ELR (cell line): Measurements from ENCODE around the gene PROP1.
"Not testable (repeated sequence)": the region's sequence is repeated elsewhere in the genome, so short reads cannot be mapped to it uniquely, and the experiment has no call there.

Experiments
- DNase-seq: peaks from one replicate; pipeline ENCODE4 v3.0.0-alpha.2; 2015; ENCODE audit warnings: low read depth

Gene PROP1

DNA sequence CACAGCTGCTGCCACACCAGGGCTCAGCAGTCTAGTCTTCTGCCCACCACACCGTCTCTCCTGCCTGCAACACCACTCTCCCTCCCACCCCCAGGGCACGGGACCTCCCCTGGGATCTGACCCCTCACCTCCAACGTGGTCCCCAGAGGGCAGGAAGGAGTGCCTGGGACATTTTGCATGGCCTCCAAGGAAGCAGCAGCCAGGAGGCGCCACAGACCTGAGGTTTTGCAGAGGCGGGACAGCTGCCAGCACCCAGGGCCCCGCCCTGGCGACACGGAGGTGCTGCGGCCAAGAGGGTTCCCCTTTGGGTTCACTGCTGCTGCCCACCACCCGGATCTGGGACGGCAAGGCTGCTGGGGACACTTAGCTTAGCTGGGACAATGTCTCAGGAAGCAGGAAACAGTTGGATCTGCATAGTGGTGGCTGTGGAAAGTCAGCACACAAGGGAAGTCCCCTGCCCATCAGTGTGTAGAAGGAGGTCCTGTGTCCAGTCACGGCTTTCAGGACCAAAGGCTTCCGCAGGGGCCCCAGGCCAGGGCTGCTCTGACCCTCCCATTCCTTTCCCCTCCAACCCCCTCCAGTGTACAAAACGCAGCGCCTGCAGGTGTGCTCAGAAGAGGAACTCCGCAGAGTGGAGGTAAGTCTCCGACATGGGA, 13.8 kb downstream of the PROP1 start:
- DNase-seq: no peak

DNA sequence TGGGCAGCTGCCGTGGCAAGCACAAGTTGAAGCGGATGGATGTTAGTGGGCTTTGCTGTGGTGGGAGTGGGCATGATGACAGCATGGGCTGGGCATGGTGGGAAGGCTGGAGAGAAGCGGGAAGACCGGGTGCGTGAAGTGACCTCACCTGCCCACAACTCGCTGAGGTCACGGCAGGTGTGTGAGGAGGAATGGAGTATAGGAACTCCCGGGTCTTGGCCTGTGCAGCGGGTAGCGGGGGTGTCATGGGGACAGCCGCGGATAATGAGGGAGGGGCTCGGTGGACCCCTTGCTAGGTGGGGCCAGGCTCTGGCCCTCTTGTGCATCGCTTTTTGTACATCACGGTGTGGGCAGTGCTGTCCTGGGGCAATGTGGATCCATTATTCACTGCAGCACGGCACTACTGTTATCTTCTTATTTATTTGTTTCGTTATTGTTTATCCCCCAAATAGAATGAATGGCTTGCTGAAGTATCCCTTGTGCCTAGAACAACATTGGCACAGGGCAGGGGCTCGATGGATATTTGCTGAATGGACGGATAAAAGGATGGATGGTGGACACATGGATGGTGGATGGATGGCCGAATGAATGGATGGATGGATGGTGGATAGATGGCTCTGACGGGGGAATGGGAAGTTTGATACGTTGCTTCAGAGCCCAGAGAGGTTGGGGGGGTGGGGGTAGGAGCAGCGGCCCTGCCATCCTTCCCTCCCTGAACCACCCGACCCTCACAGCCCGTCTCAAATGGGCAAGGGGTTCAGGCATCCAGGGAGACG, 14.6 kb downstream of the PROP1 start:
- no peak for DNase-seq

DNA sequence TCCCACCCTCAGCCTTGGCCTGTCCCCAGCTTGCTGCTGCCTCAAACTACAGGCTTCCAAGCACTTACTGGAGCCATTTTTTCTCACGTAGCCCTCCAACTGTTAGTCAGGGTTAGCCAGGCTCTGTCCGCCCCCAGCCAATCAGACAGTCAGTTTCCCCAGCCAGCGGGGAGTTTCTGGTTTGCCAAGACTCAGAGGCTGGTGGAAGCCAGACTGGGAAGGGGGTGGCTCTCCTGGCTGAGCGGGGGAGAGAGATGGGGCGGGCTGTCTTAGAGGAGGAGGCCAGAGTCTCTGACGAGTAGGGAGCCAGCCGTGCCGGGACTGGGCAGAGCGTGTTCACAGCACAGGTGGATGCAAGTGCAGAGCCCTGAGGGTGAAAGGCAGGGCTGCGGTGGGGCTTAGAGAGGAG, 15.3 kb downstream of the PROP1 start:
- peak; percentile 6 for DNase-seq

DNA sequence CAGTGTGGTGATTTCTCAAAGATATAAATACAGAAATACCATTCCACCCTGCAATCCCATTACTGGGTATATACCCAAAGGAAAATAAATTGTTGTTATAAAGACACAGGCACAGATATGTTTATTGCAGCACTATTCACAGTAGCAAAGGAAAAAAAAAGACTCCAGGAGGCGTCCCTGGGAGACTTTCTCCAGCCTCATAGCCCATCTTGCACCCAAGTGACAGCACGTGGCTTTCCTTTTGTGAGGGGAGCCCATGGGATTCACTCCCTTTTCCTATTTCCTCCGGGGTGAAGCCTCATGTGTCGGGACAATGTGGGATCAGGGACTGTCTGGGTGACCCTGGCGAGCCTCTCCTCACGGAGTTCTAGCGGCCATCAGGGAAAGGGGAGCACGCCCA, 18.4 kb downstream of the PROP1 start:
- DNase-seq: not testable (repeated sequence)

DNA sequence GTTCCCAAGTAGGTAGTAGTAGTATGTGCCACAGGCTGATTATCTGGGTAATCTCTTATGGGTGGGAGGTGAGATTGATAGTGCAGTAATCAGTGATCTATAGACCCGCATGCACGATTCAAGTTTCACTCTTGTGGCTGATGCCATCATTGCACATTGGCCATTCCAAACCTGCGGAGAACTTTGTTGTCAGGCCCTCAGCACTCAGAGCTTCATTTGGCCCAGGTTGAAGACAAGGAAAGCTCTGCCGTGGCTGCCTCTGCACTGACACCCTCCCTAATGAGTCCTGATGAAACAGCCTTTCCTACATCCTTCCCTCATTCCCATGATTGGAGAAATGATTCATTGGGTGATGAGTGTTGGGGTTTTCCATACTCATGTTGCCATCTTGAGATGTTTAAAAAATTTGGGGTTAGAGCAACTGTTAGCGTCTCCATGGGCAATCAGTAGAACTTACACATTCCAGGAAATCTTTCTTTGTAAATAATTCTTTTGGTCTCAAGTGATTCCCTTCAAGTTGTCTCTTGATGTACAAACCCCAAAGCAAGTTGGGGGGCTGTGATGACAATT, 22.9 kb downstream of the PROP1 start:
- DNase-seq: no peak

DNA sequence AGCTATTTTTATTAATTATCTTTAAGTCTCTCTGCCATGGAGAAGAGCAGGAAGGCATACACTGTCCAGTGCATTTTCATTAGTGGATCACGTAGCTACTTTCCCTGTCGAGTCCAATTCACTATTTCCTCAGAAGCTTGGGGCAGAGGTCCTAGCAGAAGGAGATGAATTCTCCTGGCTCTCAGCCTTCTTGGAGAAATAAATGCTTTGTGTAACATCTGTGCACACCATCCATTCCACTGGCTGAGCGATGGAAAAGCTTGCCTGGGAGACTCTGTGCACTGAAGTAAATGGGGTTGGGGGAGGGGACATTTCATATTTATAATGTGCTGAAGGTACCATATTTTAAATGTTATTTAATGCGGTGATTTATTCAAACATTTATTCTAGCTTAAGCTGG, 23.4 kb downstream of the PROP1 start:
- no peak for DNase-seq

DNA sequence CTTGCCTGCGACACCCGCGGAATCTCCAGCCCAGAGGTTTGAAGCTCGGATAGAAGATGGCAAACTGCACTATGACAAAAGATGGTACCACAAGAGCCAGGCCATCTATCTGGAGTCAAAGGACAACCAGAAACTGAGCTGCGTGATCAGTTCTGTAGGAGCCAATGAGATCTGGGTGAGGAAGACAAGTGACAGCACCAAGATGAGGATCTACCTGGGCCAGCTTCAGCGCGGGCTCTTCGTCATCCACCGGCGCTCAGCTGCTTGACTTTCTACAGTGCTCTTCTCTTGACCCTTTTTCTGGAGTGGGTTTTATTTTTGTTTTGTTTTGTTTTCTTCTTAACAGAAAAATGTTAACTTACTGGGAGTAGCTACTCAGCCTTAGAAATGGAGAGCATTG, 24.0 kb downstream of the PROP1 start:
- not testable (repeated sequence) for DNase-seq

DNA sequence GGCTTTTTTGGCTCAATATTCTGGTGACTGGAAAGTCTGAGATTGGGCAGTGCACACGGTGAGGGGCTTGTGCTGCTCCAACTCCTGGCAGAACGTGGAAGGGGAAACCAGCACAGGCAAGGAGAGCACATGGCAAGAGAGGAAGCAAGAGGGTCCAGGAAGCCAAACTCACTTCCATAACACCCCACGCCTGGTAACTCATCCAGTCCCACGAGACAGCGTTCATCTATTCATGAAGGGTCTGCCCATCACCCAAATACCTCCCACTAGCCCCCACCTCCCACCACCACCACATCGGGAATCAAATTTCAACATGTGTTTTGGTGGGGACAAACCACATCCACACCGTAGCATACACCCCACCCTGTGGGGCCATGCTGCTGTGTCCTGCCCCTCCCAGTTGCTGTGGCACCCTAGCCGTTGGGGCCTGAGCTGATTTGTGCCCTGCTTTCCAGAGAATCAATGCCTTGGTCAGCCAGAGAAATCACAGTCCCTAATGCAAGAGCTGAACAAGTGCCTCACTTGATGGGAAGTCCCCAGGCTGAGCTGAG, 27.3 kb downstream of the PROP1 start:
- no peak for DNase-seq

DNA sequence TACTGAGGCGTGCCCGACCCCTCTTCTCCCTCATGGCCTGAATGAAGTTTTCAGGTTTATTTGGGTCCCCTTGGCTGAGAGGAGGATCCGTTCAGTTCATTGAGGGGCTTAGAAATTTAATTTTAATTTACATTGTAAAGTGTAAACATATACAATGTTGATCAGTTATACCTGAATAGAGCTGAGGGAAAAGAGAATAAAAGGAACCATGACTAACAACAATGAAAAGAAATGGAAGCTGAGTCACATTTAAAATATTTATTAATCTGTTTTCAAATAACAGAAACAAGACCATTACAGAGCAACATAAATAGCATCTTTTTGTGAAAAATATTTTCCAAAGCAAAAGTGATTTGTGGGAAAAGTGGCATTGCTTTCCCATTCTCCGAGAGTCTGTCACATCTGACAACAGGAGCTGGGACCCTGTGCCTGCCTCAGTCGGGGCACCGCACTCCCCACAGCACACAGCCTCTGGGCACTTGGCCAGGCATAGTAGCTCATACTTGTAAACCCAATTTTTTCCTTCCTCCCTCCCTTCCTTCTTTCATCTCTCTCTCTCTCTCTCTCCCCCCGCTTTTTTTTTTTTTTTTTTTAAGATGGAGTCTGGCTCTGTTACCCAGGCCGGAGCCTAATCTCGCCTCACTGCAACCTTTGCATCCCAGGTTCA, 28.7 kb downstream of the PROP1 start:
- DNase-seq: peak; percentile 18

DNA sequence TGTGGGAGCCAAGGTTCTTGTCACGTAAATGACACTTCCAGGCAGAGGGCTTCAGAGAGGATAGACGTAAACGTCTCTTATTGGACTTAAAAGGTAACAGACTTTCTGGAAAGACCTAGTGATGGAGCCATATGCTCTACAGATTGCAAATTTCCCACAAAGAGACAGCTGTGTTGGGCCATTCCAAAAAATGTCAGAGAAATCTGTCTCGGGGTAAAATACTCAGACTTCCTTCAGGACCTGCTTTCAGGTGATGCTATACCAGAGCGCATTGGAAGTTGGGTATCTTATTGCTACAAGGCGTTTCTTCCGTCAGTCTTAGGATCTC, 29.2 kb downstream of the PROP1 start:
- no peak for DNase-seq

DNA sequence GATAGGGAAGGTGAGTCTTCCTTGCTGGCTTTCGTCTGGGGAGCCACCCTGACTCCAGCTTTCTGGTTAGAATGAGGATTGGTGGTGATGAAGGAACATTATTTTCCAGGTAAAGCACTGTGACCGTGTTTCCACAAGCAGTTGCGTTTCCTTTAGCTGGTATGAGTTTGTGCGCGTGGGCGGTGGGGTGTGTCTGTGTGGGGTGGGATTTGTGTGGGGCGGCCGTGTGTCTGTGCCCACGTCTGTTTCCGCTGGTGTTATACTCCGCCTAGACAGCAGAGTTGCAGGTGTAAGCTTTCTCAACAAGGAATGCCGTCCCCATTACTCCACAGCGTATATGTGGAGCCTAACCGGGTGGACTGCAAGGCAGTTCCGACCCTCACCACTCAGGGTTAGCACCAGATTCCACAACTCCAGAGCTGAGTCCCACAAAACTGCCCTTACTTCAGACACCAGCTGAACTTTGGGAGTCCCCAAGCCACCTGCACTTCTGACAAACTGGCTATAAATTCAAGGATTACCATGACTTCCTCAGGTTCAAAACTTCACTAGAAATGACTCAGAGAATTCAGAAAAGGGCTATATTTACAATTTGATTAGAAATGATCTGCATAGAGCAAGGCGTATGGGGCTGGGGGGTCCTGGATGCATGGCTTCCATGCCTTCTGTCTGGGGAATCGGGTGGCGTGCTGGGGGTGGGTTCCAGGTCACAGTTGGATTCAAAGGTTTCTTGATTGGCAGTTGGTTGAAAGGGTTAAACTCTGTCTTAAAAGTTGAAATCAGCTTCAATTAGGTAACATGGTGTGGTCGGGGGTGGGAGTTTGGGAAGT, 29.8 kb downstream of the PROP1 start:
- no peak for DNase-seq

DNA sequence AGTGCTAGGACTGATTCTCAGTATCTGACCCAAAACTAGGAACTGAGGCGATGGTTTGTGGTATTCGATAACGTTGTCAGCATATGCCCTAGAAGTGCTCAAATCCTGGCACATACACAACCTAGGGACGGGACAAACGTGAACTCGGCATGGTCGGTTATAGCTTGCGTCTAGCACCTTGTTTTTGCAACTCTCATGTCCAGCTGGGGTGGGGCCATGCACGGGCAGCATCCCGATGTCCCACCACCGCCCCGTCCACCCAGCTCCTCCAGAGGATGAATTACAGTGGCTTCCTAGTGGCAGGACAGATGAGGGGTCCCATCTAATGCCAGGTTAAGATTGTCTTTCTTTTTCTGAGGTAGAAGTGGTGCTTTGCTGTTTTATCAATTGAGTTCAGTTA, 31.6 kb downstream of the PROP1 start:
- no peak for DNase-seq

DNA sequence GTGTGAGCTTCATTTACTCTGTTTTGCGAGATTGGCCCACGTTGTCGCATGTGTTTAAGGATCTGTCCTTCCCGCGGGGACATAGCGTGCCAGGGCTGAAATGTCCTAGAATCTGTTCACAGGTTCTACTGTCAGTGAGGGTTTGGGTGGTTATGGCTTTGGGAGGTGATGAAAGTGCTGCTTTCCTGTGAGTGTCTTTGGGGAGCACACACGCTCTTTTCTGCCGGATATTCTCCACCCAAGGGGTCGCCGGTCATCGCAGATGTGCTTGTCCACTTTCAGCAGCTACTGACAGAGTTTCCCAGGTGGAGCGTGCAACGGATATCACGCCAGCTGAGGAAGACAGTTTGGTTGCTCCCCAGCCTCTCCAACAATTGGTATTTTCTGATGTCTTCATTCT, 32.1 kb downstream of the PROP1 start:
- no peak for DNase-seq

DNA sequence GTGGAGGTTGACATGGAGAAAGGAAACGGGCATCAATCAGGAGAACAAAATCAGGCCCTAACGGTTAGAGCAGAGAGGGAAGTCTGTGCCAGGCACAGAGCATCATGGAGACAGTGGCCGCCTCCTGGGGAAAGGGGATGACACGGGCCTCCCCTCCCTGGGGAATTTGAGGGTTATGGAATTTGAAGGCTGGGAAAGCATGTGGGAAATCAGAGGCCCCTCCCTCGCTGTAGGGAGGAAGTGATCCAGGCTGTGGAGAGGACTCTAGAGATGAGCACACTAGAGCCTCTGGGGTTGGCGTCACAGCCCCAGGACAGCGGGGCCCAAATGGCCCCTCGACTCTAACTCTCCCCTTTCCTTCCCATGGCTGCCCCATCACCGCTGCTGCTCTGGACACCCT, 36.7 kb downstream of the PROP1 start:
- no peak for DNase-seq

DNA sequence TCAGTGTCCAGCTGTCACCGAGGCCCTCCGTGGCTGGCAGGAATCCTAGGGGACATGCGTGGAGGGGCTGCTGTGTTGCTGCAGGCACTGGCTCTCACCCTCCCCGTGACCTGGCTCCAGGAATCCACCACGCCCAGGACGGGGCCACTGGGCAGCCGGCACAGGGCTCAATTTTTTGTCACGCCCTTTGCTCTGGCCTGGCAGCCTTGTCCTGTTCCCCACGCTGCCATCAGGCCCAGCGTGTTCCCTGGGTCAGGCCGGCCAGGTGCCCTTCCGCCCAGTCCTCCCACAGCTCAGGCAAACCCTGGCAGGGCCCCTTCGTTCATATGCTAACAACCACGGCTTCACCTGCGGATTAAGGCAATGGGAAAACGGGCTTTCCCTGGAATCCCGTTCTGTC, 37.3 kb downstream of the PROP1 start:
- no peak for DNase-seq

DNA sequence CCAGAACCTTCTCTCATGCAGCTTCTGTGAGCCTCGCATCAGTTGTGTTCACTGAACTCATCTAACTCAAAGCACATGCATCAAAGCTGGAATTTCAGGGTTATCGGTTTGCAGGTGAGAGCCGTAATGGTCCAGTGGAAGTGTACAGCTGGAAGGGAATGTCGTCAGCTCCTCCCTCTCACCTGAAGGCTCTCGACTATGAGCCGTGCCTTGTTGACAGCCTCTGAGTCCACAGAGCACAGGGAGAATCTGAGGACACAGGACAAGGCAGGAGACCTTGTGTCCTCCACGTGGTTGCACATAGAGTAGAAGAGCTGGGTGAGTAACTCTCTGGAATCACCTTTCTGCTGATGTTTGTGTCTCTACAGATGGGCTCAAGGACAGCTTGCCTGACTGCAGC, 38.8 kb downstream of the PROP1 start:
- DNase-seq: no peak

DNA sequence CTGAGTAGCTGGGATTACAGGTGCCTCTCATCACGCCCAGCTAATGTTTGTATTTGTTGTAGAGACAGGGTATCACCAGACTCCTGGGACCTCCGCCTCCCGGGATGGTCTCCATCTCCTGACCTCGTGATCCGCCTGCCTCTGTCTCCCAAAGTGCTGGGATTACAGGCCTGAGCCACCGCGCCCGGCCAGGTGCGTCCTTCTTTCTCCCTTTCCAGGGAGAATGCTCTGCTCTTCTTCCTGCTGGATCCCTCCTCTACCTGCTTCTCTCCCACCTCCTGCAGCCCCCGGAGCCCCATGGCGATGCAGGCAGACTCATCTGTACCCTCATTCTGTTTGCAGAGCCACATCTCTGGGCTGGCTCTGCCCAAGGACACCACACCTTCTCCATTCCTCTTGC, 42.9 kb downstream of the PROP1 start:
- not testable (repeated sequence) for DNase-seq

DNA sequence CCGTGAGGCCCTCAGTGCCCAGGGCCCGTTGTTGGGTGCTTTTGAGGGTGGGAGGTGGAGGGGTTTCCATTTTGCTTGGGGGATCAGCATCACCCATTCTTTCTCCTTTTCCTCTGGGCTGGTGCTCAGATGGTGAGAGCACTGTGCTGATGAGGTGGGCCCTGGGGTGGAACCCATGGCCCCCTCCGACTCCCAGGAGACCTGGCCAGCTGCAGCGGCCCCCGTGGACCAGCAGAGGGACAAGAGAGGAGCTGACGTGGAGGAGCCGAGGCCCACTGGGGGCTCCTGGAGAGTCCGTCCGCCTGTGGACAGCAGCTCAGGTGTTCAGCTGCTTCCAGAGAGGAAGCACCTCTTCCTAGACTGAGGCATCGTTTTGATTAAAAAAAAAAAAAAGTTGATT, 46.4 kb downstream of the PROP1 start:
- not testable (repeated sequence) for DNase-seq

DNA sequence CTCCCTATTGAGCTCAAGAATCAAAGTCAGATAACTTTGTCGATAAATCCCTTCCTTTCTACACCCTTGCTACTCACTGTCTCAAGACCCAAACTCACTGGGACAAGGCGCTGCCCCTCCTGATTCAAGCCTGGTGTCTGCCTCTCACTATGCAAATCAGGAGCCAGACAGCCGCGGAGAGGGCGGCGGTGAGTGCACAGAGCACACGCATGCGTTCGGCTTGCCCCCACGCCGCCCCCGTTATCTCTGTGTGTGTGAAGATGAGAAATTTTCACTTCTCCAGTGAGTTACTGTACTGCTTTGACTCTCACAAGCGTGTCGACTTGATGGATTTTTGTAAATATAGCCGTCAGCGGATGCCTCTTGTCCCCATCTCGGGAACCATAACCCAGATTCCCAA, 47.0 kb downstream of the PROP1 start:
- not testable (repeated sequence) for DNase-seq

DNA sequence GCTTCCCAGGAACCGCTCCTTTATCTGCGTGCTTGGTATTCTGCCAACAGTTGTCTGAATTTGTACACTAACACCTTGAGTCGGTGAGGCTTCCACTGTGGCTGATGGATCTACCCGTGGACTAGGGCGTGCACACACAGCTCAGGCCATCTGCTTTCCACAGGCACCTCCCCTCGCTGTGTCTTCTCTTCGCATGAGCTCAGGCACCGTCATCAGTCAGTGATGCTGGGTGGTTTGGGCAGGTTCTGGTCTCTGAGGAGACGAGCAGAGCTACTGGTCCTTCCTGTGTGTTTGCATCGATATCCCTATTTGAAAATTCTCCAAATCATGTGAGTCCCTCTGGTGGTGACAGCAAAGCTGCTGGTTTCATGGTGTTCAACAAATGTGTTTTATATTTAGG, 48.1 kb downstream of the PROP1 start:
- peak; percentile 15 for DNase-seq

DNA sequence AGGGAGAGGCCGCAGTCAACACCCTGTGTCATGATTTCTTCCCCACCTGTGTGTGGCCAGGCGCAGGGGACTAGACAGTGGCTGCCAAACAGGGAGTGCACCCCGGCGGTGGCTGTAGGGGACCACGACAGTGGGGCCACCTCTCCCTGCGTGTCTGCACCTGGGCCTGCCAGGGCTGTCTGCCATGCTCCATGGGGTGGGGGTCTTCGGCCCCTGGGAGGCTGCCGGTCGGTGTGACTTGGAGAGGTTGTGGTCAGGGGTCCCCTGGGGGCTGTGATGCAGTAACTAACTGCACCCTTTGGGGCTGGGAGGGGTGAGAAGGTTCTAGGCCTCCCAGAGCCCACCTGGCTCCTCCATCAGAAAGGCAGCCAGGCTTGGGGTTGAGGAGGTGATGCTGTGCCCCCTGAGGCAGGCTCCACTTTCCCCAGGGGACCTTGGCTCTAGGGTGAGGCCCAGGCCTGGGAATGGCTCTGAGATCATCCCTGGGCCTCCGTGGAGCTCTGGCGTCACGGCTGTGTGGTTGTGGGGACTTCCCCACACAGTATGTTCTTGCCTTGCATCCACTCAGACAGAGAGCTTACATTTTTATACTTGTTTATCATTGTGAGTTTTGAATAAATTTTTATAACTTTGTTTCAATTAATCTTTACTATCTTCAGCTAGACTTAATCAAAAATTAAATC, 50.3 kb downstream of the PROP1 start:
- not testable (repeated sequence) for DNase-seq
